HG03175 (cell line): ENCODE results near the gene L3MBTL4.

Source experiments
- ATAC-seq: cut with Tn5 transposase; IDR thresholded peaks from one replicate; pipeline ENCODE4 v1.9.1; 2021; ENCODE audit warnings: mild to moderate bottlenecking, moderate library complexity; ENCODE audit not compliant: unreplicated experiment

The L3MBTL4 gene

GRCh38 chr18:5937795-5938194 is 476.9 kb downstream of the L3MBTL4 start:
- no peak for ATAC-seq

GRCh38 chr18:5937121-5937520 is 477.6 kb downstream of the L3MBTL4 start:
- no peak for ATAC-seq

- ATAC-seq, result no peak
Measured at GRCh38 chr18:5930789-5931188, 483.9 kb downstream of the L3MBTL4 start.

- no peak for ATAC-seq
Measured at GRCh38 chr18:5918205-5918858, 496.4 kb downstream of the L3MBTL4 start.

- ATAC-seq, result no peak
Measured at GRCh38 chr18:5914951-5915350, 499.8 kb downstream of the L3MBTL4 start.

GRCh38 chr18:5914016-5914415 is 500.7 kb downstream of the L3MBTL4 start:
- ATAC-seq, result no peak

- ATAC-seq, result no peak
Measured at GRCh38 chr18:5912566-5912965, 502.1 kb downstream of the L3MBTL4 start.

- no peak for ATAC-seq
Measured at GRCh38 chr18:5909125-5909524, 505.6 kb downstream of the L3MBTL4 start.
